IPS-18c (cell line): Measurements from ENCODE around the gene POFUT1.
"Not testable (repeated sequence)": the region's sequence is repeated elsewhere in the genome, so short reads cannot be mapped to it uniquely, and the experiment has no call there.

Experiments used
- H3K4me3 ChIP-seq: 2 replicates; pipeline ENCODE4 v1.7.0; 2013; ENCODE audit warnings: low read depth, mild to moderate bottlenecking, low read length, moderate library complexity; ENCODE audit not compliant: insufficient read depth
- H3K9me3 ChIP-seq: one replicate; pipeline ENCODE4 v1.6.1; 2013; ENCODE audit warnings: mild to moderate bottlenecking, low read length, moderate library complexity; ENCODE audit not compliant: control insufficient read depth, insufficient read depth

Gene POFUT1

DNA sequence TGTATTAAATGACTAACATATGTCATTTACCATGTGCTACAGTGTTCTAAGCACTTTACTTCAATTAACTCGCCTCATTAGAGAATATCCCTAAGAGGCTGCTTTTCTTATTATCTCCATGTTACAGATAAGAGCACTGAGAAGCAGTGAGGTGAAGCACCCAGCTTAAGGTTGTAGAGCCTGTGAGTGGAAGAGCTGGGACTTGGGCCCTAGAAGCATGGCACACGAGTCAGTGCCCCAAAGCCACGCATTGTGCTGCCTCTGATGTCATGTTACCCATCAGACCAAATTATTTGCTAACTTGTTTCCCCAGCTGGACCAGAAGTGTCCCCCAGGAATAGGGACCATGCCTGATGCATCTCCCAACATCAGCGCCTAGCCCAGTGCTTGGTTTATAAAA, 34.1 kb downstream of the POFUT1 start:
- no peaks in the 10 kb centered on the region for H3K9me3 ChIP-seq

GRCh38 chr20:32244150-32244823, 36.6 kb downstream of the POFUT1 start:
- Histone ChIP-seq H3K9me3 (no peaks in the 10 kb centered on the region), H3K4me3 (no peak overlapping the region)

More for the DNA sequence above, 34.1 kb downstream of the POFUT1 start:
- H3K4me3 ChIP-seq = no peak overlapping the region

- Histone ChIP-seq H3K4me3 (no peak overlapping the region), H3K9me3 (no peaks in the 10 kb centered on the region)
Measured at GRCh38 chr20:32244959-32245358, 37.3 kb downstream of the POFUT1 start.

GRCh38 chr20:32246208-32246607, 38.5 kb downstream of the POFUT1 start:
- not testable (repeated sequence) for H3K9me3 ChIP-seq, H3K4me3 ChIP-seq

DNA sequence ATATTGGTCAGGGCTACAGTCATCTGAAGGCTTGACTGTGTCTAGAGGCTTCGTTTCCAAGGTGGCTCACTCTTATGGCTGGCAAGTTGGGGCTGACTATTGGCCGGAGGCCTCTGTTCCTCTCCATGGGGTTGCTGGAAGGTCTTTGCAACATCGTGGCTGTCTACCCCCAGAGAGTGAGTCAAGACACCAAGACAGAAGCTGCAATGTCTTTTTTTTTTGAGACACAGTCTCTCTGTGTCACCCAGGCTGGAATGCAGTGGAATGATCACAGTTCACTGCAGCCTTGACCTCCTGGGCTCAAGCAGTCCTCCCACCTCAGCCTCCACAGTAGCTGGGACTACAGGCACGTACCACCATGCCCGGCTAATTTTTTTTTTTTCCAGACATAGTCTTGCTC, 40.4 kb downstream of the POFUT1 start:
- H3K9me3 ChIP-seq = no peaks in the 10 kb centered on the region
- H3K4me3 ChIP-seq = no peak overlapping the region

DNA sequence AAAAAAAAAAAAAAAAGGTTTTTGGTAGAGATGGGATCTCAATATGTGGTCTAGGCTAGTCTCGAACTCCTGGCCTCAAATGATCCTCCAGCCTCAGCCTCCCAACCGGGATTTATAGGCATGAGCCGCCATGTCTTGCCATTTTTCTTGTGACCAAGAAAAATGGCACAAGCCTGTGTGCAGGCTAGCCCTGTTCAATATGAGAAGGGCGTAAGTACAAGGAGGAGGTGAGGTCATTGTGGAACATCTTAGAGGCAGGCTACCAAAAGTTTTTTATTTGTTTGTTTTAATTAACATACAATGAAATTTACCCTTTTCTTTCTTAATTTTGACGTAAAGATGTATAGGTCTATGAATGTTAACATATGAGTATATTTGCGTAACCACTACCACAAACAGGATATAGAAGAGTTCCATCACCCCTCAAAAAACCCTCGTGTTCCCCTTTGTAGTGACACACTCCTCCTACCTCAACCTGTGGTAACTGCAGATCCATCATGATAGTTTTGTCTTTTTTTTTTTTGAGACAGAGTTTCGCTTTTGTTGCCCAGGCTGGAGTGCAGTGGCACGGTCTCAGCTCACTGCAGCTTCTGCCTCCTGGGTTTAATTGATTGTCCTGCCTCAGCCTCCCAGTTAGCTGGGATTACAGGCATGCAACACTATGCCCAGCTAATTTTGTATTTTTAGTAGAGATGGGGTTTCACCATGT, 41.5 kb downstream of the POFUT1 start:
- H3K9me3 ChIP-seq = no peaks in the 10 kb centered on the region
- no peak overlapping the region for H3K4me3 ChIP-seq

GRCh38 chr20:32251470-32251869, 43.8 kb downstream of the POFUT1 start:
- Histone ChIP-seq H3K9me3 (no peaks in the 10 kb centered on the region), H3K4me3 (no peak overlapping the region)

DNA sequence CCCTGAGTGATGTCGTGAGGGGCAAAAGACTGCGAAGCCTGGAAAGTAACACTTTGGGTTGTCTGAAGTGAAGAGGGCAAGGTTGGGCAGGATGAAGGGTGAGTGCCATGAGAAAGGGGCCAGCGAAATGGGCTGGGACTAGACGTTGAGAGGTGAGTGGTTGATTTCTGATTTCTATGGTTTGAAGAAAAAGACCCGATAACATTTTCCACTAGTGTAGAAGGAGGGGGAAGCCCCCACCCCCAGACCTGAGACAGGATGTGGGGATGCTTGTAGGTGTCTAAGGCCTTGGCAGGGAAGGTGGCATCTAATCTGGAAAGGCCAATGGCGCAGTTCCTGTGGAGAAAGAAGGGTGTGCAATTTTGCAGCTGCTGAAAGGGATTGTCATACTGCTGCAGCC, 44.5 kb downstream of the POFUT1 start:
- no peak overlapping the region for H3K4me3 ChIP-seq
- no peaks in the 10 kb centered on the region for H3K9me3 ChIP-seq

GRCh38 chr20:32260973-32261372, 53.3 kb downstream of the POFUT1 start:
- not testable (repeated sequence) for H3K9me3 ChIP-seq, H3K4me3 ChIP-seq

GRCh38 chr20:32261644-32262043, 54.0 kb downstream of the POFUT1 start:
- H3K4me3 ChIP-seq = no peak overlapping the region
- no peaks in the 10 kb centered on the region for H3K9me3 ChIP-seq

GRCh38 chr20:32263398-32263954, 55.8 kb downstream of the POFUT1 start:
- no peak overlapping the region for H3K4me3 ChIP-seq
- no peaks in the 10 kb centered on the region for H3K9me3 ChIP-seq

GRCh38 chr20:32271620-32272019, 63.9 kb downstream of the POFUT1 start:
- Histone ChIP-seq H3K4me3 (no peak overlapping the region), H3K9me3 (no peaks in the 10 kb centered on the region)

DNA sequence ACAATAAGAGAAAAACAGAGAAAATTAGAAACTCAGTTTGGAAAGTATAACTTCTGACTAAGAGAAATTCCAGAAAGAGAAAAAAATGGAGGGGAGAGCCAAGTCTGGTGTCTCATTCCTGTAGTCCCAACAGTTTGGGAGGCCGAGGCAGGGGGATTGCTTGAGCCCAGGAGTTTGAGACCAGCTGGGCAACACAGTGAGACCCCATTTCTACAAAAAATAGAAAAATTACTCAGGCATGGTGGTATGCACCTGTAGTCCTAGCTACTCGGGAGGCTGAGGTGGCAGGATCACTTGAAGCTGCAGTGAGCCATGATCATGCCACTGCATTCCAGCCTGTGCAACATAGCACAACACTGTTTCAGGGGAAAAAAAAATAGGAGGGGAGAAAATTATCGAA, 66.7 kb downstream of the POFUT1 start:
- H3K9me3 ChIP-seq = peaks cover 4% of the 10 kb centered on the region
- H3K4me3 ChIP-seq = no peak overlapping the region

GRCh38 chr20:32275163-32275562, 67.5 kb downstream of the POFUT1 start:
- not testable (repeated sequence) for H3K9me3 ChIP-seq, H3K4me3 ChIP-seq

DNA sequence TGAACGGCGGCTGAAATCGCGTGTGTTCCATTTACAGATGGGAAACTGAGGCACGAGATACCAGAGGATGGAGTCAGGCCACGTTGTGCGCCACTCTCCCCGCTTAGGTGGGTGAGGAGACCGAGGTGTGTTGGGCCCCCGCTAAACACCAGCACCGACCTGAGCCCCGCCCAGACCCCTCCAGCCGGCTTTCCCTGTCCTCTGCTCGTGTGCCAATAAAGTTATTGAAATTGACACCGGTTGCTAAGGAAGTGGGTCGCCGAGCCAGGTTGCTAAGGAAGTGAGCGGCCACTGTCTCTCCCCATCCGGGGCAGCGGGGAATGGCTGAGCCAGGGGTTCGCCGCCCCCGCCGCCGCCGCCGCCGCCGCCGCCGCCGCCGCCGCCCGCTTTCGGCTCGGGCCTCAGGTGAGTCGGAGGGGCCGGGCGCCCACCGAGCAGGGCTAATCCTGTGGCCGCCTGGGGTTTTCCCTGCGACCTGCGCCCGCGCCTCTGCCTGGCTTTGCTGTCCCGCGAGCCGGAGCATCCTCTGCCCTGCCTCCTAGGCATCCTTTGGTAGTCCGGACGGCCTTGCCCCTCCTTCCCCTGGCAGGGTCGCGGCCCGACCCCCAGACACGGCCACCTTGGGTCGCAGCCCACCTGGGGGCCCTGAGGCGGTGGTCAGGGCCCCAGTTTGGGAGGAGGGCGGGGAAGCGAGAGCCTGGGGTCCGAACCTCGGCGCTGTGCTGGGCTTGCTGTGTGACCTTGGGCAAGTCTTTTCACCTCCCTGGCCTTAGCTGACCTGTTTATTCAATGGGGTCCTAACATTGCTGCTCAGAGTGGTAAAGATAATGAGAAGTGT, 69.9 kb downstream of the POFUT1 start, which contains the start of gene KIF3B:
TSS of gene KIF3B (plus strand) at position 291 of the 838 bp plus-strand sequence. CDS start 32,127 bp downstream, outside the sequence.
- peaks cover 4% of the 10 kb centered on the region for H3K9me3 ChIP-seq
- peak within 1 kb of the TSS; percentile 92 for H3K4me3 ChIP-seq

DNA sequence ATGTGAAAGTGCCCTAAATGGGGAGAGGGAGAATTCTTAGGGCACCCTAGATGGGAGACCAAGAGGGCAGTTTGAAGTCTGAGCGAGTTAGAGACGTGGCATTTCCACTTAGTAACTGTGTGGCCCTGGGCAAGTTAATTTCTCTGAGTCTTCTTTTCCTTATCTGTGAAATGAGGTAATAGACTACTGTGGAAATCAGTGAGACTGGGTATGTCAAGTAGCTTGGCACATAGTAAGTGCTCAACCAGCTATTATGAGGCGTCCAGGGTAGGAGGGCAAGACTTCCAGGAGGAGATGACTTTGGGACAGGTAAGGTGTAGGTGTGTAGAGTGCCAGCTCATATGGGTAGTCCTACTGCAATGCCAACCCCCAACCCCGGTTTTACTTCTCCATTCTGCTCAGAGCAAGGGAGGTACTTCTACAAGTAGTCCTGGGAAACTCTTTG, 70.5 kb downstream of the POFUT1 start:
- Histone ChIP-seq H3K4me3 (peak overlapping the region; percentile 92), H3K9me3 (peaks cover 4% of the 10 kb centered on the region)

GRCh38 chr20:32281711-32282110, 74.0 kb downstream of the POFUT1 start:
- Histone ChIP-seq H3K4me3 (no peak overlapping the region), H3K9me3 (peaks cover 4% of the 10 kb centered on the region)
